ENCODE results near the gene LONP2. TPM values are rescaled to one million over a fixed set of nuclear protein-coding genes. Genes with fewer than 3 reads are reported as not detected.
A peak's percentile ranks its signal among the peaks of the same experiment; 100 is the strongest.

LONP2 gene
- total and polyA plus RNA-seq, 10 donors, result 20.1 to 75.4 (median 54.1) TPM

DNA sequence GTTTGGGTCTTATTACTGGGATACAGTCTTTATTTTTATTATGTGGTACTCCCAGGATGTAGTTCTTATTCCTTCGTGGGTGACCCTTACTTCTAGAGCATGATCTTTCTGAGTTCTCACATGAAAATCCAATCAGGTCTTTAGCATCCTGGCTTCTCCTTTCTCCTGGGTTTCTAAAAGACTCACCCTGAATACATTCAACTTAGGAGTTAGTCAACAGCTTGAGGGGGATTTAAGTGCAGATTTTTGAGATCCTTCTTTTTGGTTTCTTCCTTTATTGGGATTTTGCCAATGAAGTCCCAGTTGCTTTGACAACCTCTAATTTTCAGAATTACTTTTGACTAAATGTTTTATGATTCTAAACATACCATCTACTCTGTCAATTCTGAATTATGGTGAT, 72.9 kb downstream of the LONP2 start:
- H3K4me1 ChIP-seq, result peaks cover 21 to 43% (median 26%) of the 10 kb centered on the region in 6 donors
- H3K9me3 ChIP-seq, result peaks cover 0 to 24% (median 18%) of the 10 kb centered on the region in 8 donors
- intact Hi-C loops (cut with DNase I; ENCODE audit: low total_unique reads), result no loop called here
- WGBS, 5 donors, result 88 to 94% (median 92%) methylated on average over 1 of the region's 1 CpG
- peaks cover 0 to 64% (median 8%) of the 10 kb centered on the region in 6 donors for H3K36me3 ChIP-seq
- H3K4me3 ChIP-seq, result no peak overlapping the region
- no peak for DNase-seq
- TF ChIP-seq CTCF (IDR thresholded peaks at IDR 0.05 in 8 of 11, conservative IDR thresholded peaks at IDR 0.05 in 3 of 11) (no peak), POLR2AphosphoS5 (IDR thresholded peaks at IDR 0.05) (no peak), POLR2A (IDR thresholded peaks at IDR 0.05) (no peak)
- H3K27ac ChIP-seq, result no peak overlapping the region
- no peaks in the 10 kb centered on the region for H3K27me3 ChIP-seq (replicated peaks in 1 of 7)

DNA sequence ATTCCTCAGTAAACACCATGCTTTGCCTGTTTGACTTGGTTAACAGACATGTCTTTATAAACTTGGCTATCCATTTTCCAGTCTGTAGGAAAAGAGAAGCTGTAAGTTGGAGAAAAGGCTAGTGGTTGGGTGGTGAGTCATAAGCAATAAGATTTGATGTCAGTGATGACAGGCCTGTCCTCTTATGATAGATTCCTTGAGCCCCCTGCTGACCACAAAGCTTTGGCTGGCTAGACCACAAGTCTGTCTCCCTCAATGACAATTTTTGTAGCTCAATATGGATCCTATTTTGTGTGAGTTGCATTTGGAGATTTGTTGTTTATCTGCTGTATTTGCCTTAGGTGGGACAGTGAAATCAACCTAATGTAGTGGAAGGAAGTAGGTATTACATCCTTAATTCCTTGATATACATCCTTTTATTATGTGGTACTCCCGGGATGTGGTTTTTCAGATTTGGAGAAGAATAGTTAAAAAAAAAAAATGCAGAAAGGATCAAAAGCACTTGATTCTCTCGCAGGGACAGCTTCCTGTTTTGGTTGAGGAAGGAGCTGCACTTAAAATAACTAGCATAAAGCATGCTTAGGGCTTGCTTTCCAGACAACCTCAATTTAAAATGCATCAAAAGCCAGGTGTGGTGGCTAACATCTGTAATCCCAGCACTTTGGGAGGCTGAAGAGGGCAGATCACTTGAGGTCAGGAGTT, 73.7 kb downstream of the LONP2 start:
- TF ChIP-seq POLR2AphosphoS5 (IDR thresholded peaks at IDR 0.05) (no peak), POLR2A (IDR thresholded peaks at IDR 0.05) (no peak), CTCF (IDR thresholded peaks at IDR 0.05 in 8 of 11, conservative IDR thresholded peaks at IDR 0.05 in 3 of 11) (no peak)
- Histone ChIP-seq H3K27me3 (replicated peaks in 1 of 7) (no peaks in the 10 kb centered on the region), H3K4me1 (peaks cover 21 to 44% (median 26%) of the 10 kb centered on the region in 6 donors), H3K4me3 (no peak overlapping the region), H3K36me3 (peaks cover 0 to 64% (median 8%) of the 10 kb centered on the region in 6 donors), H3K9me3 (peaks cover 0 to 16% (median 11%) of the 10 kb centered on the region in 8 donors), H3K27ac (peak overlapping the region in 4 of 8 donors; percentile 15 to 64 (median 62))
- no peak for DNase-seq
- intact Hi-C loops (cut with DNase I; ENCODE audit: low total_unique reads), result no loop called here
- WGBS, 5 donors, result 2 to 15% (median 6%) methylated on average over 2 of the region's 2 CpGs

- WGBS, 5 donors, result 4 to 18% (median 5%) methylated on average over 4 of the region's 4 CpGs
- H3K36me3 ChIP-seq, result peaks cover 0 to 62% (median 6%) of the 10 kb centered on the region in 6 donors
- H3K4me3 ChIP-seq, result no peak overlapping the region
- intact Hi-C loops (cut with DNase I; ENCODE audit: low total_unique reads), result no loop called here
- peak overlapping the region in 7 of 8 donors; percentile 14 to 64 (median 39) for H3K27ac ChIP-seq
- TF ChIP-seq POLR2AphosphoS5 (IDR thresholded peaks at IDR 0.05) (peak in 1 of 3 donors; percentile 40), POLR2A (IDR thresholded peaks at IDR 0.05) (no peak), CTCF (IDR thresholded peaks at IDR 0.05 in 8 of 11, conservative IDR thresholded peaks at IDR 0.05 in 3 of 11) (no peak)
- H3K9me3 ChIP-seq, result peaks cover 0 to 8% (median 2%) of the 10 kb centered on the region in 8 donors
- peaks cover 21 to 44% (median 26%) of the 10 kb centered on the region in 6 donors for H3K4me1 ChIP-seq
- no peak for DNase-seq
- no peaks in the 10 kb centered on the region for H3K27me3 ChIP-seq (replicated peaks in 1 of 7)
Measured at GRCh38 chr16:48318630-48319029, 74.5 kb downstream of the LONP2 start.

GRCh38 chr16:48321317-48322036, 77.4 kb downstream of the LONP2 start:
- H3K27ac ChIP-seq, result no peak overlapping the region
- no peaks in the 10 kb centered on the region for H3K27me3 ChIP-seq (replicated peaks in 1 of 7)
- DNase-seq, result no peak
- H3K9me3 ChIP-seq, result no peaks in the 10 kb centered on the region
- TF ChIP-seq CTCF (IDR thresholded peaks at IDR 0.05 in 8 of 11, conservative IDR thresholded peaks at IDR 0.05 in 3 of 11) (no peak), POLR2AphosphoS5 (IDR thresholded peaks at IDR 0.05) (no peak), POLR2A (IDR thresholded peaks at IDR 0.05) (no peak)
- H3K4me1 ChIP-seq, result peaks cover 21 to 44% (median 26%) of the 10 kb centered on the region in 6 donors
- peaks cover 0 to 54% (median 7%) of the 10 kb centered on the region in 6 donors for H3K36me3 ChIP-seq
- intact Hi-C loops (cut with DNase I; ENCODE audit: low total_unique reads), result no loop called here
- WGBS, 5 donors, result 89 to 95% (median 94%) methylated on average over 2 of the region's 2 CpGs
- H3K4me3 ChIP-seq, result no peak overlapping the region

Data from spleen (tissue), 11 donors.